ENCODE data around the gene HPSE2. TPM values are rescaled to one million over a fixed set of nuclear protein-coding genes. Genes with fewer than 3 reads are reported as not detected.
"Not testable (repeated sequence)": the region's sequence is repeated elsewhere in the genome, so short reads cannot be mapped to it uniquely, and the experiment has no call there.

HPSE2 gene
- polyA plus RNA-seq, 2 of the 4 experiments (the other 2 are of a cell fraction): not detected

DNA sequence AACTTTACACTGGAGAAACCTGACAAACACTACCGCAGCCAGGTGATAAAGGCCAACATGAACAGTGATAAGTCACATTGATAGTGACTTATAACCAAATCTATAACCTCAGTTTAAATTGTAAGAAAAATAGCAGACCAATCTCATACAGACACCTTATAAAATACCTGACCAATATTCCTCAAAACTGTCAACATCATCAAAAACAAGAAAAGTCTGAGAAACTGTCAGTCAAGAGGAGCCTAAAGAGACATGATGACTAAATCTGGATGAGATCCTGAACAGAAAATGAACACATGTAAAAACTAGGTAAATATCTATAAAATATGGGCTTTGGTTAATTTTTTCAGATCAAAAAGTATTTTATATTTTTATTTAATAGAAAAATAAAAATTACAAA lies 233.3 kb downstream of the HPSE2 start:
- CTCF ChIA-PET: no interaction called here
- H3K27ac ChIP-seq: no peak overlapping the region
- ATAC-seq (no peak), FAIRE-seq (no peak), DNase-seq (ENCODE audit: low read depth in 1 of 2, low spot score in 1 of 2) (no peak)
- peaks cover 12% of the 10 kb centered on the region; the same call in 2 of the 3 replicates for H3K9me3 ChIP-seq
- no peak overlapping the region for H3K4me3 ChIP-seq
- H3K4me2 ChIP-seq: no peak overlapping the region
- POLR2A ChIA-PET: no interaction called here
- no peak for TF ChIP-seq GATA3 (IDR thresholded peaks at IDR 0.05; ENCODE audit: borderline replicate concordance)
- peak; percentile 52 for TF ChIP-seq MAFK (IDR thresholded peaks at IDR 0.05; ENCODE audit: partially characterized antibody)
- 9% methylated on average over 1 of the region's 1 CpG for WGBS (ENCODE audit: missing lambda C conversion rate)
- no peaks in the 10 kb centered on the region for H3K4me1 ChIP-seq

DNA sequence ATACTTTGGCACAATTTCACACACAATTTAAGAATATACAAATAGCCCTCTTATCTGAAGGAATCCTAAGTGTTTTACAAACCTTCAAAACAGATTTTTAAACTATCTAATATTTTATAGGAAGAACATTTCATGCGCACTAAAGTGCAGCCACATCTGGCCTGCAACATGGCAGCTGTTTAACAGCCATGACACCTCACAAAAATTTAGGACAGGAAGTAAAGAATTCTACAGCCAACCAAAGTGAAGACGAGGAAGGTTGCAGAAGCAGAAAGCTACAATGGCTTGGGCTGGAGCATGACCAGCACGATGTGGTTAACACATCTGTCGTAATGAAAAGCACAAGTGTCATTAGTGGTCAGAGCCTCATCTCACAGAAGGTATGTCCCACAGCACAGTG lies 238.1 kb downstream of the HPSE2 start:
- H3K4me3 ChIP-seq: no peak overlapping the region
- POLR2A ChIA-PET: no interaction called here
- no peaks in the 10 kb centered on the region for H3K4me1 ChIP-seq
- H3K27ac ChIP-seq: no peak overlapping the region
- ATAC-seq: no peak
- H3K9me3 ChIP-seq: no peaks in the 10 kb centered on the region
- no peak for FAIRE-seq
- no peak for TF ChIP-seq RAD21 (conservative IDR thresholded peaks at IDR 0.05 in 1 of 2, IDR thresholded peaks at IDR 0.05 in 1 of 2)
- TF ChIP-seq JUN (IDR thresholded peaks at IDR 0.05): no peak
- TF ChIP-seq, protein P1, sequence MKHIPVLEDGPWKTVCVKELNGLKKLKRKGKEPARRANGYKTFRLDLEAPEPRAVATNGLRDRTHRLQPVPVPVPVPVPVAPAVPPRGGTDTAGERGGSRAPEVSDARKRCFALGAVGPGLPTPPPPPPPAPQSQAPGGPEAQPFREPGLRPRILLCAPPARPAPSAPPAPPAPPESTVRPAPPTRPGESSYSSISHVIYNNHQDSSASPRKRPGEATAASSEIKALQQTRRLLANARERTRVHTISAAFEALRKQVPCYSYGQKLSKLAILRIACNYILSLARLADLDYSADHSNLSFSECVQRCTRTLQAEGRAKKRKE (CRISPR knock-in tag; IDR thresholded peaks at IDR 0.05; ENCODE audit: low read depth): no peak
- TF ChIP-seq, protein P2, sequence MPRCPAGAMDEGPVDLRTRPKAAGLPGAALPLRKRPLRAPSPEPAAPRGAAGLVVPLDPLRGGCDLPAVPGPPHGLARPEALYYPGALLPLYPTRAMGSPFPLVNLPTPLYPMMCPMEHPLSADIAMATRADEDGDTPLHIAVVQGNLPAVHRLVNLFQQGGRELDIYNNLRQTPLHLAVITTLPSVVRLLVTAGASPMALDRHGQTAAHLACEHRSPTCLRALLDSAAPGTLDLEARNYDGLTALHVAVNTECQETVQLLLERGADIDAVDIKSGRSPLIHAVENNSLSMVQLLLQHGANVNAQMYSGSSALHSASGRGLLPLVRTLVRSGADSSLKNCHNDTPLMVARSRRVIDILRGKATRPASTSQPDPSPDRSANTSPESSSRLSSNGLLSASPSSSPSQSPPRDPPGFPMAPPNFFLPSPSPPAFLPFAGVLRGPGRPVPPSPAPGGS (IDR thresholded peaks at IDR 0.05): no peak
- TF ChIP-seq NPAS2 (CRISPR knock-in tag; IDR thresholded peaks at IDR 0.05; ENCODE audit: borderline replicate concordance): no peak
- no peak for TF ChIP-seq NR3C1 (IDR thresholded peaks at IDR 0.05)
- TF ChIP-seq SMC3 (IDR thresholded peaks at IDR 0.05): no peak
- TF ChIP-seq HOXA7 (CRISPR knock-in tag; IDR thresholded peaks at IDR 0.05): no peak
- TF ChIP-seq CEBPB (IDR thresholded peaks at IDR 0.05): no peak
- no peak for TF ChIP-seq RARB (CRISPR knock-in tag; IDR thresholded peaks at IDR 0.05)
- TF ChIP-seq MYC (IDR thresholded peaks at IDR 0.05; ENCODE audit: borderline replicate concordance, low read length): no peak
- TF ChIP-seq, protein P3, sequence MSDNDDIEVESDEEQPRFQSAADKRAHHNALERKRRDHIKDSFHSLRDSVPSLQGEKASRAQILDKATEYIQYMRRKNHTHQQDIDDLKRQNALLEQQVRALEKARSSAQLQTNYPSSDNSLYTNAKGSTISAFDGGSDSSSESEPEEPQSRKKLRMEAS (IDR thresholded peaks at IDR 0.05): no peak
- TF ChIP-seq, protein P4, sequence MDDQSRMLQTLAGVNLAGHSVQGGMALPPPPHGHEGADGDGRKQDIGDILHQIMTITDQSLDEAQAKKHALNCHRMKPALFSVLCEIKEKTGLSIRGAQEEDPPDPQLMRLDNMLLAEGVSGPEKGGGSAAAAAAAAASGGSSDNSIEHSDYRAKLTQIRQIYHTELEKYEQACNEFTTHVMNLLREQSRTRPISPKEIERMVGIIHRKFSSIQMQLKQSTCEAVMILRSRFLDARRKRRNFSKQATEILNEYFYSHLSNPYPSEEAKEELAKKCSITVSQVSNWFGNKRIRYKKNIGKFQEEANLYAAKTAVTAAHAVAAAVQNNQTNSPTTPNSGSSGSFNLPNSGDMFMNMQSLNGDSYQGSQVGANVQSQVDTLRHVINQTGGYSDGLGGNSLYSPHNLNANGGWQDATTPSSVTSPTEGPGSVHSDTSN (IDR thresholded peaks at IDR 0.05): no peak
- no peak for TF ChIP-seq GATA3 (IDR thresholded peaks at IDR 0.05; ENCODE audit: borderline replicate concordance)
- TF ChIP-seq EP300 (IDR thresholded peaks at IDR 0.05): no peak
- CTCF ChIA-PET: no interaction called here
- 1% methylated on average over 4 of the region's 4 CpGs for WGBS (ENCODE audit: missing lambda C conversion rate)
- H3K4me2 ChIP-seq: no peak overlapping the region
- no peak for DNase-seq (ENCODE audit: low read depth in 1 of 2, low spot score in 1 of 2)

DNA sequence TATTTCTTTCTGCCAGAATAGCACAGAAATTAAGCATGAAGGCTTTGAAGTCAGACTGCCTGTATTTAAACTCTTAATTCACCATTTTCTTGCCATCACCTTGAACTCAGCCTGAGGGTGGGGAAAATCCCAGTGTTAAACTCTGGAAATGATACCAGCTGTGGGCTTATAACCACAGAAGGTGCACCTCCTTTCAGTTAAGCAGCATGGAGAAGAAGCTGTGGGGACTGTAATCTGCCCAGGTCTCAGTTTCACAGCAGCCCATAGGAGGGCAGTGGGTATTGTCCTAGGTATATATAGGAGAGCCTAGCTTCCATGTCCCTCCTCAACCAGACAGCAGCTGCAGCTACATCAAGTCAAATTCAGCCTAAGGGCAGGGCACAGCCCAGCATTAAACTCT lies 241.6 kb downstream of the HPSE2 start:
- ChIA-PET POLR2A (no interaction called here), CTCF (interaction anchor here (0.7 kb wide), 1 partner anchor 195 kb away, joined by 3 read pairs; no protein-coding TSS in a partner anchor)
- Histone ChIP-seq H3K4me2 (no peak overlapping the region), H3K27ac (no peak overlapping the region), H3K4me3 (no peak overlapping the region), H3K9me3 (no peaks in the 10 kb centered on the region), H3K4me1 (no peaks in the 10 kb centered on the region)
- no peak for DNase-seq (ENCODE audit: low read depth in 1 of 2, low spot score in 1 of 2)
- FAIRE-seq: no peak
- no peak for TF ChIP-seq KDM5A (IDR thresholded peaks at IDR 0.05)
- no peak for TF ChIP-seq CHD2 (IDR thresholded peaks at IDR 0.05; ENCODE audit: low read length, partially characterized antibody)
- TF ChIP-seq JUNB (IDR thresholded peaks at IDR 0.05): no peak
- TF ChIP-seq EHF (CRISPR knock-in tag; IDR thresholded peaks at IDR 0.05): no peak
- TF ChIP-seq HOXB13 (CRISPR knock-in tag; IDR thresholded peaks at IDR 0.05; ENCODE audit: low read depth): no peak
- no peak for TF ChIP-seq CEBPB (IDR thresholded peaks at IDR 0.05)
- ATAC-seq: no peak

DNA sequence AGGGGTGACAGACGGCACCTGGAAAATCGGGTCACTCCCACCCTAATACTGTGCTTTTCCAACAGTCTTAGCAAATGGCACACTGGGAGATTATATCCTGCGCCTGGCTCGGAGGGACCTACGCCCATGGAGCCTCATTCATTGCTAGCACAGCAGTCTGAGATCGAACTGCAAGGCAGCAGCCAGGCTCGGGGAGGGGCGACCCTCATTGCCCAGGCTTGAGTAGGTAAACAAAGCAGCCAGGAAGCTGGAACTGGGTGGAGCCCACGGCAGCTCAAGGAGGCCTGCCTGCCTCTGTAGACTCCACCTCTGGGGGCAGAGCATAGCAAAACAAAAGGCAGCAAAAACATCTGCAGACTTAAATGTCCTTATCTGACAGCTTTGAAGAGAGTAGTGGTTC lies 251.9 kb downstream of the HPSE2 start:
- CTCF ChIA-PET; H3K27ac ChIP-seq; POLR2A ChIA-PET; H3K4me2 ChIP-seq; H3K4me3 ChIP-seq; FAIRE-seq; ATAC-seq; H3K4me1 ChIP-seq; DNase-seq (ENCODE audit: low read depth in 1 of 2, low spot score in 1 of 2); H3K9me3 ChIP-seq: not testable (repeated sequence)
- WGBS (ENCODE audit: missing lambda C conversion rate): 14% methylated on average over 9 of the region's 9 CpGs

Measured in A549 (cell line).